SK-N-SH (cell line): Measurements from ENCODE around the gene PSMB5. TPM values are rescaled to one million over a fixed set of nuclear protein-coding genes. Genes with fewer than 3 reads are reported as not detected.

Source experiments
- CTCF ChIA-PET: fragments of 300-600, 350-600 bp; formaldehyde crosslinking; extraction: SDS; loops from one replicate; lab custom pipeline; 2021; lab: Yijun Ruan, JAX
- POLR2A ChIA-PET: fragments of 350-600 bp; sonication (Branson Sonifier 250); formaldehyde crosslinking; extraction: SDS; loops from one replicate; lab custom pipeline; 2020; ENCODE audit warnings: antibody characterized with exemption, inconsistent platforms; lab: Yijun Ruan, JAX
- DNase-seq: peaks from one replicate; pipeline ENCODE4 v3.0.0; 2012
- H2AFZ ChIP-seq: fragments of 200-600 bp; sonication (generic); 2 replicates; pipeline ENCODE4 v1.8.1; 2016; ENCODE audit warnings: antibody characterized with exemption, mild to moderate bottlenecking, low read depth
- H3F3A ChIP-seq: fragments of 200-600 bp; sonication (generic); replicated peaks from 2 replicates; pipeline ENCODE3; 2016; ENCODE audit warnings: antibody characterized with exemption, mild to moderate bottlenecking; ENCODE audit not compliant: insufficient read depth
- H3K27ac ChIP-seq, 2 experiments: fragments of 200-500 bp in 1 of 2; fragments of 200-600 bp in 1 of 2; sonication (Bioruptor generic) in 1 of 2; sonication (generic), shearing (Covaris generic) in 1 of 2; 2 replicates each; pipeline versions ENCODE4 v1.5.1 to v1.6.1; 2014 to 2016; ENCODE audit warnings: low read depth in 2 of 2, inconsistent platforms in 1 of 2, low read length in 1 of 2, mild to moderate bottlenecking in 1 of 2, mixed read lengths in 1 of 2
- H3K27me3 ChIP-seq: fragments of 200-600 bp; sonication (generic), shearing (Covaris generic); 2 replicates; pipeline ENCODE4 v1.6.1; 2016; ENCODE audit warnings: mixed run types; ENCODE audit not compliant: insufficient read depth
- H3K36me3 ChIP-seq, 2 experiments: fragments of 200-500 bp in 1 of 2; fragments of 200-600 bp in 1 of 2; sonication (Bioruptor generic) in 1 of 2; sonication (generic) in 1 of 2; replicated peaks in 1 of 2; 2 replicates each; pipeline versions ENCODE3 to v1.5.1; 2014 to 2016; ENCODE audit warnings: low read length in 1 of 2, mild to moderate bottlenecking in 1 of 2; ENCODE audit not compliant: insufficient read depth in 2 of 2, control insufficient read depth in 1 of 2
- H3K4me1 ChIP-seq, 2 experiments: fragments of 200-500 bp in 1 of 2; fragments of 200-600 bp in 1 of 2; sonication (Bioruptor generic) in 1 of 2; sonication (generic), shearing (Covaris generic) in 1 of 2; 2 replicates each; pipeline versions ENCODE4 v1.5.1 to v1.6.1; 2014 to 2016; ENCODE audit warnings: low read depth in 1 of 2, low read length in 1 of 2, mixed run types in 1 of 2; ENCODE audit not compliant: insufficient read depth in 2 of 2, control insufficient read depth in 1 of 2
- H3K4me2 ChIP-seq: fragments of 200-600 bp; sonication (generic), shearing (Covaris generic); 2 replicates; pipeline ENCODE4 v1.6.1; 2017; ENCODE audit warnings: mixed run types
- H3K4me3 ChIP-seq, 2 experiments: fragments of 200-500 bp in 1 of 2; fragments of 200-600 bp in 1 of 2; sonication (Bioruptor generic) in 1 of 2; sonication (generic), shearing (Covaris generic) in 1 of 2; 2 replicates each; pipeline versions ENCODE4 v1.5.1 to v1.8.1; 2014 to 2016; ENCODE audit warnings: low read depth in 2 of 2, inconsistent platforms in 1 of 2, low read length in 1 of 2, mild to moderate bottlenecking in 1 of 2, mixed read lengths in 1 of 2, moderate library complexity in 1 of 2
- H3K79me2 ChIP-seq: fragments of 200-600 bp; sonication (generic); 2 replicates; pipeline ENCODE4 v1.8.1; 2017; ENCODE audit warnings: mild to moderate bottlenecking; ENCODE audit not compliant: insufficient read depth
- H3K9ac ChIP-seq: fragments of 200-600 bp; sonication (generic); 2 replicates; pipeline ENCODE4 v1.6.1; 2017; ENCODE audit warnings: mixed run types
- H3K9me2 ChIP-seq: fragments of 200-600 bp; sonication (generic); 2 replicates; pipeline ENCODE4 v1.6.1; 2017; ENCODE audit warnings: mixed run types
- H3K9me3 ChIP-seq: fragments of 200-600 bp; sonication (generic); 2 replicates; pipeline ENCODE4 v1.6.1; 2017; ENCODE audit warnings: mixed run types, mild to moderate bottlenecking, moderate library complexity
- H4K20me1 ChIP-seq: fragments of 200-600 bp; sonication (generic); 2 replicates; pipeline ENCODE4 v1.6.1; 2017; ENCODE audit warnings: mild to moderate bottlenecking, mixed run types; ENCODE audit not compliant: insufficient read depth
- ELF1 ChIP-seq: IDR thresholded peaks from 2 replicates; pipeline ENCODE4 v1.4.0; 2012
- EP300 ChIP-seq, 2 experiments: IDR thresholded peaks; 2 replicates each; pipeline versions ENCODE4 v1.4.0 to v1.6.1; 2012; ENCODE audit warnings: borderline replicate concordance in 1 of 2, low read depth in 1 of 2, low read length in 1 of 2
- JUND ChIP-seq: IDR thresholded peaks from 2 replicates; pipeline ENCODE4 v1.4.0; 2012
- NFIC ChIP-seq: IDR thresholded peaks from 2 replicates; pipeline ENCODE4 v1.4.0; 2012; ENCODE audit warnings: borderline replicate concordance
- POLR2AphosphoS5 ChIP-seq: IDR thresholded peaks from 2 replicates; pipeline ENCODE4 v1.6.1; 2012; ENCODE audit warnings: low read depth, low read length
- RCOR1 ChIP-seq: fragments of 150-350 bp; IDR thresholded peaks from 2 replicates; pipeline ENCODE4 v1.6.1; 2017; ENCODE audit warnings: antibody characterized with exemption, low read length
- SMC3 ChIP-seq: IDR thresholded peaks from 2 replicates; pipeline ENCODE4 v1.6.1; 2012; ENCODE audit warnings: low read depth, low read length, improper control_type of control experiment
- USF1 ChIP-seq: IDR thresholded peaks from 2 replicates; pipeline ENCODE4 v1.4.0; 2012; ENCODE audit warnings: low read depth, borderline replicate concordance
- YY1 ChIP-seq: IDR thresholded peaks from 2 replicates; pipeline ENCODE4 v1.4.0; 2012; ENCODE audit warnings: low read depth, mild to moderate bottlenecking
- WGBS: methylation state at CpG from one replicate; pipeline ENCODE4 v1.1.6; 2017; ENCODE audit warnings: low lambda C conversion rate; 5-methylcytosine and 5-hydroxymethylcytosine counted together
- polyA plus RNA-seq, 3 experiments: library from polyadenylated mRNA; depleted of rRNA; stranded (reverse); fragments of >200 nt; gene quantifications; 2 replicates each; pipeline ENCODE4 v1.2.3, GENCODE V29; 2012
- TF ChIP-seq, protein P1 (sequence below): fragments of 150-350 bp; IDR thresholded peaks from 2 replicates; pipeline ENCODE4 v1.6.1; 2016; ENCODE audit warnings: mild to moderate bottlenecking, low read depth, low read length
- TF ChIP-seq, protein P2 (sequence below): IDR thresholded peaks from 2 replicates; pipeline ENCODE4; 2012

PSMB5 gene
- polyA plus RNA-seq, 1 of the 3 experiments (the other 2 are of a cell fraction): 337 TPM

GRCh38 chr14:23062002-23062401 is 27.3 kb upstream of the PSMB5 start (continued):
- TF ChIP-seq, protein P1, sequence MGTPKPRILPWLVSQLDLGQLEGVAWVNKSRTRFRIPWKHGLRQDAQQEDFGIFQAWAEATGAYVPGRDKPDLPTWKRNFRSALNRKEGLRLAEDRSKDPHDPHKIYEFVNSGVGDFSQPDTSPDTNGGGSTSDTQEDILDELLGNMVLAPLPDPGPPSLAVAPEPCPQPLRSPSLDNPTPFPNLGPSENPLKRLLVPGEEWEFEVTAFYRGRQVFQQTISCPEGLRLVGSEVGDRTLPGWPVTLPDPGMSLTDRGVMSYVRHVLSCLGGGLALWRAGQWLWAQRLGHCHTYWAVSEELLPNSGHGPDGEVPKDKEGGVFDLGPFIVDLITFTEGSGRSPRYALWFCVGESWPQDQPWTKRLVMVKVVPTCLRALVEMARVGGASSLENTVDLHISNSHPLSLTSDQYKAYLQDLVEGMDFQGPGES: no peak
- TF ChIP-seq POLR2AphosphoS5 (peak; percentile 58; the same call in 1 of the 2 replicates), EP300 (IDR thresholded peaks at IDR 0.05; ENCODE audit: borderline replicate concordance in 1 of 2, low read depth in 1 of 2, low read length in 1 of 2) (peak in 1 of 2 experiments; percentile 35; a peak in 1 of 4 replicates), SMC3 (no peak), NFIC (peak; percentile 94), RCOR1 (no peak), USF1 (no peak)
- TF ChIP-seq, protein P2, sequence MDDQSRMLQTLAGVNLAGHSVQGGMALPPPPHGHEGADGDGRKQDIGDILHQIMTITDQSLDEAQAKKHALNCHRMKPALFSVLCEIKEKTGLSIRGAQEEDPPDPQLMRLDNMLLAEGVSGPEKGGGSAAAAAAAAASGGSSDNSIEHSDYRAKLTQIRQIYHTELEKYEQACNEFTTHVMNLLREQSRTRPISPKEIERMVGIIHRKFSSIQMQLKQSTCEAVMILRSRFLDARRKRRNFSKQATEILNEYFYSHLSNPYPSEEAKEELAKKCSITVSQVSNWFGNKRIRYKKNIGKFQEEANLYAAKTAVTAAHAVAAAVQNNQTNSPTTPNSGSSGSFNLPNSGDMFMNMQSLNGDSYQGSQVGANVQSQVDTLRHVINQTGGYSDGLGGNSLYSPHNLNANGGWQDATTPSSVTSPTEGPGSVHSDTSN: no peak

DNA sequence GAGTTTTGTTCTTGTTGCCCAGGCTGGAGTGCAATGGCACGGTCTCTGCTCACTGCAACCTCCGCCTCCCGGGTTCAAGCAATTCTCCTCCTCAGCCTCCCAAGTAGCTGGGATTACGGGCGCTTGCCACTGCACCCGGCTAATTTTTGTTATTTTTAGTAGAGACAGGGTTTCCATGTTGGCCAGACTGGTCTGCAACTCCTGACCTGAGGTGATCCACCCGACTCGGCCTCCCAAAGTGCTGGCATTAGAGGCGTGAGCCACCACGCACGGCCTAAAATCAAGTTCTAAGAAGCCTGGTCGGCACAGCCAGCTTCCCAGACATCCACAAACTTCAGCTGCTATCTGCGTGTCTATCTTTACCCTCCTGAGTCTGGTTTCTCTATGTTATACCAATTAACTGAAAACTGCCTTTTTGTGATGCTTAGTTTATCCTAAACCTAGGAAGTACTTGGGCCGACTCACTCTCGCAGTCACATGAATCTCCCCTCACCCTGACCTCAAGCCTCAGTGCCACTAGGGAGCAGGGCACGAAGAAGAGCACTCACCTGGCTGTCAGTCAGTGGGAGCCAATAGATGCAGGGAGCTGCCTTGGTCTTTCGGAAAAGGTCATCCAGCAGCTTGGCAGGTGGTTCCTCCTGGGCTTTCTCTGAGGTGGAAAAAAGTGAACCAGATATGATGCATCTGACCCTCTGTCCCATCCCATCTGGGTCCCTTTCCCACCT is 26.0 kb upstream of the PSMB5 start:
- ChIA-PET POLR2A (interaction anchor here (0.6 kb wide), 1 partner anchor 239 kb away, joined by 4 read pairs; no protein-coding TSS in a partner anchor), CTCF (interaction anchor here (0.6 to 33.1 kb wide), 9 partner anchors 8 to 73 kb away, joined by 3 to 1566 read pairs (median 5); partner anchors contain the start of genes AJUBA and PSMB5)
- H4K20me1 ChIP-seq: peaks cover 5% of the 10 kb centered on the region; the same call in 1 of the 2 replicates
- H3F3A ChIP-seq: peaks cover 58% of the 10 kb centered on the region
- DNase-seq: no peak
- no peak overlapping the region for H3K9ac ChIP-seq
- H3K9me2 ChIP-seq: no peaks in the 10 kb centered on the region
- H3K79me2 ChIP-seq: peaks cover 28% of the 10 kb centered on the region
- H2AFZ ChIP-seq: no peak overlapping the region
- H3K4me2 ChIP-seq: no peak overlapping the region
- no peak for TF ChIP-seq ELF1
- TF ChIP-seq NFIC: no peak
- no peak for TF ChIP-seq YY1
- no peak for TF ChIP-seq JUND
- TF ChIP-seq, all 33 proteins: peak for 0
- H3K9me3 ChIP-seq: no peaks in the 10 kb centered on the region
- peak overlapping the region in 1 of 2 experiments; percentile 70; a peak in 2 of 4 replicates for H3K27ac ChIP-seq
- H3K27me3 ChIP-seq: no peaks in the 10 kb centered on the region
- H3K36me3 ChIP-seq: peaks cover 52 to 53% of the 10 kb centered on the region in 2 experiments
- peaks cover 15 to 24% of the 10 kb centered on the region in 2 experiments; a peak in 3 of 4 replicates for H3K4me1 ChIP-seq
- no peak overlapping the region for H3K4me3 ChIP-seq
- 96% methylated on average over 17 of the region's 17 CpGs for WGBS
